Adipocyte (in vitro differentiated cells): Measurements from ENCODE around the gene NHSL2.

Experiments
- DNase-seq: peaks from one replicate; pipeline ENCODE4 v3.0.0-alpha.2; 2015; ENCODE audit warnings: low read depth
- H3K27me3 ChIP-seq: replicated peaks from 2 replicates; pipeline ENCODE4 v1.7.0; 2013; ENCODE audit warnings: mild to moderate bottlenecking, low read length, moderate library complexity; ENCODE audit not compliant: control insufficient read depth, insufficient read depth
- H3K36me3 ChIP-seq: 2 replicates; pipeline ENCODE4 v1.7.0; 2013; ENCODE audit warnings: low read length, mild to moderate bottlenecking, moderate library complexity; ENCODE audit not compliant: control insufficient read depth, insufficient read depth, severe bottlenecking
- H3K4me1 ChIP-seq: 2 replicates; pipeline ENCODE4 v1.7.0; 2013; ENCODE audit warnings: mild to moderate bottlenecking, low read length, moderate library complexity; ENCODE audit not compliant: control insufficient read depth, insufficient read depth
- H3K4me3 ChIP-seq: 2 replicates; pipeline ENCODE4 v1.7.0; 2013; ENCODE audit warnings: mild to moderate bottlenecking, low read length, moderate library complexity
- H3K9ac ChIP-seq: 2 replicates; pipeline ENCODE4 v1.7.0; 2013; ENCODE audit warnings: mild to moderate bottlenecking, low read length, moderate library complexity
- H3K9me3 ChIP-seq: 2 replicates; pipeline ENCODE4 v1.7.0; 2013; ENCODE audit warnings: mild to moderate bottlenecking, low read length, moderate library complexity; ENCODE audit not compliant: control insufficient read depth

NHSL2 gene

DNA sequence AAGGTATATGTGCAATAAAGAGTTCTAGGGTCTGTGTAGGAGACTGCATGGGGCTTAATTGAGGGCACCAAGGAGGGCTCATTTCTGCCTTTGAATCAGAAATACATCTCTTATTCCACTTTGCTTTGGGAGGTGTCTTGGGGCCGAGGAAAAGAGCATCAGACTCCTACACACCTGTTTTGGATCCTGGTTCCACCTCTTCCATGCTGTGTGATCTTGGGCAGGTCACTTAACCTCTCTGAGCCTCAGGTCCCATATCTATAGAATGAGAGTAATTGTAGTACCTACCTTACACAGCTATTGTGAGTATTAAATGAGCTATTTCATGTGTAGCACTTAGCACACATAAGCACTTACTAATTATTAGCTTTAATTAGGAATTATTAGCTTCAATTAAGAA, 120.5 kb downstream of the NHSL2 start:
- Histone ChIP-seq H3K9ac (no peak overlapping the region), H3K4me3 (no peak overlapping the region), H3K9me3 (peaks cover 5% of the 10 kb centered on the region), H3K4me1 (peaks cover 24% of the 10 kb centered on the region), H3K27me3 (peaks cover 29% of the 10 kb centered on the region), H3K36me3 (no peaks in the 10 kb centered on the region)
- no peak for DNase-seq

GRCh38 chrX:72031634-72032033, 121.0 kb downstream of the NHSL2 start:
- Histone ChIP-seq H3K9ac (no peak overlapping the region), H3K4me3 (no peak overlapping the region), H3K27me3 (peaks cover 24% of the 10 kb centered on the region), H3K36me3 (no peaks in the 10 kb centered on the region), H3K9me3 (peaks cover 10% of the 10 kb centered on the region), H3K4me1 (peaks cover 24% of the 10 kb centered on the region)
- DNase-seq, result no peak

DNA sequence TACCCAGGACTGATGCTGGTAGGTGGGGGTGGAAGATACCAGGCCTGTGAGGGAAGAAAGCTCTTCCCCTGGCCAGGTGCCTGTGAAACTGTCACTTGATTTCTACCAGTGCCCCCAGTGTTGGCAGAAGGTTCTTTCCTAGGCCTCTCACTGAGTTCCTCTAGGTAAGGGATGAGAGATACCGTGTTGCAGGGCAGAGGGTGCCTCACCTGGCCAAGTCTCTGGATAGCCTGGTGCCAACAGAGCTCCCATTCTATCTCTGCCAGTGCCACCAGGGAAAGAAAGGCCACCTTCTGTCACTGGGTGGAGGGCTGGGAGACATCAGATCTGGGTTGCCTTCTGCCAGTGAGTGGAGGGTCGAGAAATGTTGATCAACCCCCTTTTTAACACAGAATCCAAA, 127.0 kb downstream of the NHSL2 start:
- DNase-seq, result no peak

DNA sequence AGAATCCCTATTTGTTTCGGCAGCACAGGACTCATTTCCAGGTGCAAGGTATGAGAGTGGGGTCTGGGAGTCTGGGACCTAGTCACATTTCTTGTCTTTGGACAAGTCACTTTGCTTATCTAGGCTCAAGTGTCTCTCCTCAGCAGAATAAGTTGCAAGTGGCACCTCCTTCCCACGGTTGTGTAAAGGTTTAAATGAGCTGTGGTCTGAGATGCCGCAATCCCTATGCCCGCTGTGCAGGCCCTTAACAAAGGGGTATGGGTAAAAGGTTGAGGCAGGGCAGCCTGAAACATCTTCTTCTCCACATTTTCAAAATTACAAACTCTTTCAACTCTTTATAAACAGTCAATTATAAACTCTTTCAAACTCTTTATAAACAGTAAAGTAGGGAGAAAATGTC, 127.4 kb downstream of the NHSL2 start:
- H3K9ac ChIP-seq, result no peak overlapping the region
- H3K27me3 ChIP-seq, result peaks cover 15% of the 10 kb centered on the region
- no peak for DNase-seq
- H3K9me3 ChIP-seq, result peaks cover 21% of the 10 kb centered on the region
- no peaks in the 10 kb centered on the region for H3K36me3 ChIP-seq
- no peak overlapping the region for H3K4me3 ChIP-seq
- H3K4me1 ChIP-seq, result peaks cover 12% of the 10 kb centered on the region

More for the DNA sequence above, 127.0 kb downstream of the NHSL2 start:
- Histone ChIP-seq H3K4me1 (peaks cover 12% of the 10 kb centered on the region), H3K4me3 (no peak overlapping the region), H3K9ac (no peak overlapping the region), H3K36me3 (no peaks in the 10 kb centered on the region), H3K27me3 (peaks cover 15% of the 10 kb centered on the region), H3K9me3 (peaks cover 21% of the 10 kb centered on the region)

DNA sequence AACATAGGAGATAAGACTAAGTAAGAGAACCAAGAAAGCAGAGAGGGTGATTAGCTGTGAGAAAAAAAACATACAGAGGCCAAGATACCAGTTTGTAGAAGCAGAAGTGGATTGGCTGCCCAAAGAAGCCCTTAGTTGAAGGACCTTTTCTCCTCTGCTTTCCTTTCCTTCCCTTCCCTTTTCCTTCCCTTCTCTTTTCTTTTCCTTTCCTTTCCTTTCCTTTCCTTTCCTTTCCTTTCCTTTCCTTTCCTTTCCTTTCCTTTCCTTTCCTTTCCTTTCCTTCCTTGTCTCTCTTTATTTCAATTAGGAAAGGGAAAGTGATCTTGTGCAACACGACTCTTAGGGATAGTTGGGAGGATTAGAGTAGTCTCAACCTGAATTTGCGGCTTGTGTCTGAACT, 128.2 kb downstream of the NHSL2 start:
- H3K36me3 ChIP-seq, result no peaks in the 10 kb centered on the region
- peaks cover 12% of the 10 kb centered on the region for H3K27me3 ChIP-seq
- DNase-seq, result no peak
- peaks cover 12% of the 10 kb centered on the region for H3K4me1 ChIP-seq
- no peak overlapping the region for H3K4me3 ChIP-seq
- H3K9me3 ChIP-seq, result peaks cover 21% of the 10 kb centered on the region
- H3K9ac ChIP-seq, result no peak overlapping the region

DNA sequence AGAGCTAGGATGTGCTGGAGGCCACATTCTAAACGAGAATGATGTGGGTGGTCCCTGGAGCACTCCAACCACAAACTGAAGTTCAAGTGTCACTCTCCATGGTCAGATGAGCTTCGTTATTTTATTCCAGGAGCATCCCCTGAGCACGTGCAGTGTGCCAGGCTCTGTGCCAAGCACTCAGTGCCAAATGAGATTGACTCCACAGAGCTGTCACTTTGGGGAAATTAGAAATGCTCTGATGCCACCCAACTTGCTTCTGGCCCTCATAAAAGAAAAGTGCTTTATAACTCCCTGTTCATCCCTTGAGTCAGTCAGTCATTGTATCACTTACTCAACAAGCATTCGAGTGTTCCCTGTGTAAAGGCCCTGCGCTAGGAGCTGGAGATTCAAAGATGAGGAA, 129.9 kb downstream of the NHSL2 start:
- peaks cover 10% of the 10 kb centered on the region for H3K27me3 ChIP-seq
- no peaks in the 10 kb centered on the region for H3K36me3 ChIP-seq
- H3K9ac ChIP-seq, result no peak overlapping the region
- no peak for DNase-seq
- H3K4me1 ChIP-seq, result peaks cover 12% of the 10 kb centered on the region
- no peak overlapping the region for H3K4me3 ChIP-seq
- H3K9me3 ChIP-seq, result peaks cover 21% of the 10 kb centered on the region

DNA sequence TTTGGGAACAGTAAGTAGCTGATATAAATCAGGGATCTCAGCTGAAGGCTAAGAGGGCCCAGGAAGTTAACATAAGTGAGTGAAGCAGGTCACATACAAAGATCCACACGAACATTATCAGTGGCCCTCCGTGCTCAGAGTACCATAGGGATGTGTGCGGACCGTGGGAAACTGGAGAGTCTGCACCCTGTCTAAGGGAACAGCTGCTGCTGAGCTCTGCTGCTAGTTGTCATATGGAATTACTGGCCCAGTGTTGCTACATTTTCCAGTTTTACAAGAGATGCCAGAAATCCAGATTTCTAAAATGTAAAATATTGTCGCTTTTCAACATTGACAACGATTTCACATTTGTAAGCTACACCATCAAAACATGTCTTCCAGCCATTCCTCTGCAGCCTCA, 130.5 kb downstream of the NHSL2 start:
- Histone ChIP-seq H3K9ac (no peak overlapping the region), H3K9me3 (peaks cover 16% of the 10 kb centered on the region), H3K4me3 (no peak overlapping the region), H3K4me1 (peaks cover 12% of the 10 kb centered on the region), H3K36me3 (no peaks in the 10 kb centered on the region), H3K27me3 (peaks cover 10% of the 10 kb centered on the region)
- no peak for DNase-seq

DNA sequence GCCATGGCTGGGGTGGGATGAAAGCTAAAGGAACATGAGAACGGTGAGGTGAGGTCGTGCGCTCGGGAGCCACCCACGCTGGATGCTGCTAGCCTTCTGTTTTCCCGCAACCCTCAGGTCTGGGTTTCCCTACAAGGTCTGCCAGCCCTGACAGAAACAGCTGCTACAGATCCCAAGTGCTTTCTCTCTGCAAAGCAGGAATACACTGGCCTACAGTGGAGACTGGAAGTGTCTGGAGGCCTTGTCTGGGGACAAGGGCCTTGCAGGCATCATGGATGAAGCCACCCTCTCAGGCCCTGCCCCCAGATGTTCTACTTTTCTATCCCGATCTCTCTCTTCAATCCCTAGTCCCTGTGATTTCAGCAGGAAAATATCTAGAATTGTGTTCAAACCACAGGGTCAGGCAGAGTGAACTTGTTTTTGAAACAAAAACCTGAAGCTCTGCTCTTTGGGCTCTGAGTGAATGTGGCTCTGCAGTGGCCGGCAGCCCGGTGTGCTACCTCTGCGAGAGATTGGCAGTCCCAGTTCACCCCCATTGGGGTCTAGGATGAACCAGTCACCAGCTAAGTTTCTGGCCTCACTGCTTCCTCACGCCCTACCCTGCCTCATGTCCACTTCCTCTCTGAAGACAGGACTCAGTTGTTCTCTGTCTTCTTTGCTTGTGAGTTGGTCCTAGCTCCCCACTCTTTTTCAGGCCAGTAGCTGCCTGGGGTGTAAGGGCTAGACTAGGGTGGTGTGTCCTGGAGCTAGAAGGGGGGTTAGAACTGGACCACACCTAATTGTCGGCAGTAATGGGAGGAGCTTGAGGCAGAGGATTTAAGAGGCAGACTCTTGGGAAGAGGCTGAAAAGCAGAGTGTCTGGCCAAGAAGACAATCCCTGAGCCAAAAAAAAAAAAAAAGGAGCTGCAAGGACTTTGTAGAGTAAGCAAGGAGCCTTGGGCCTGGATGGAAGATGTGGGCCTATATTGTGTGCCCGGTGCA, 131.5 kb downstream of the NHSL2 start:
- peak overlapping the region; percentile 4 for H3K4me3 ChIP-seq
- DNase-seq, result peak; percentile 61
- H3K27me3 ChIP-seq, result peaks cover 10% of the 10 kb centered on the region
- H3K36me3 ChIP-seq, result no peaks in the 10 kb centered on the region
- H3K9me3 ChIP-seq, result peaks cover 7% of the 10 kb centered on the region
- peak overlapping the region; percentile 15 for H3K9ac ChIP-seq
- H3K4me1 ChIP-seq, result peaks cover 14% of the 10 kb centered on the region

- H3K27me3 ChIP-seq, result peaks cover 10% of the 10 kb centered on the region
Observed at GRCh38 chrX:72042852-72043248, 132.2 kb downstream of the NHSL2 start.

DNA sequence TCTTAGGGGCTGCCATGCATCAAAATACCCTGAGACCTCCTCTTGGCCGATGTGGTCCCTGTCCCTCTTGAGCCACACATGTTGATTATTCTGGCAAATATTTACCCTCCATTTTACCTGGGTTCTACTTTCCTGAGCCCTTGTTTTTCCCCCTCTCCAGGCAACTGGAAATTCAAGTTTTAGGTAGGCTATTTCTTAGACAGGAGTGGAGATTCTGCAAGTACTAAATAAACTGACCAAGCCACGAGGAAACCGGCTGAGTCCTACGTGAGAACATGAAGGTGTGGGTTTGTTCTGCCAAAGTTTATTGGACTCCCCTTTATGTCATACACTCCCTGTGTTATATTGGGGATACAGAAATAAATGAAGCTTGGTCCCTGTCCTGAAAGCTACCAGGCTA, 133.0 kb downstream of the NHSL2 start:
- peaks cover 7% of the 10 kb centered on the region for H3K9me3 ChIP-seq
- peaks cover 16% of the 10 kb centered on the region for H3K27me3 ChIP-seq
- H3K36me3 ChIP-seq, result no peaks in the 10 kb centered on the region
- H3K9ac ChIP-seq, result no peak overlapping the region
- H3K4me1 ChIP-seq, result peaks cover 21% of the 10 kb centered on the region
- no peak overlapping the region for H3K4me3 ChIP-seq
- no peak for DNase-seq

More at GRCh38 chrX:72042852-72043248, 132.2 kb downstream of the NHSL2 start:
- no peak for DNase-seq
- Histone ChIP-seq H3K9me3 (peaks cover 7% of the 10 kb centered on the region), H3K9ac (no peak overlapping the region), H3K4me1 (peaks cover 17% of the 10 kb centered on the region), H3K36me3 (no peaks in the 10 kb centered on the region), H3K4me3 (peak overlapping the region; percentile 4)

DNA sequence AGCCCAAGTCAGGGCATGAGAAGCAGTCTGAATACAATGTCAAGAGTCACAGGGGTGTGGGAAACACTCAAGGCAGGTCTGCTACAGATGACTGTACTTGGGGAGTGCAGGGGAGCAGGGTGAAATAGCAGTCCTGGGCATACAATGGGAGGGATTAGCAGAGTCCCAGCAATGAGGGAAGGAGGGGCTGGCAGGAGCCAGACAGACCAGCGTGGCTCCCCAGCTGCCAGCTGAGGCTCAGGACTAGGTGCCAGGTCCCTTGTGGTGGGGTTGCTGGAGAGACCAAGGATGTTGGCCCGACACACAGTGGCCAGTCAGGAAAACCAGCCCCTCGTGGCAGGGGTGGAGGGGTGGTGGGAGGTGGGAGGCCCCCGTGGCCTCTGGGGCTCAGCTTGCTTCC, 134.5 kb downstream of the NHSL2 start:
- no peaks in the 10 kb centered on the region for H3K36me3 ChIP-seq
- H3K4me1 ChIP-seq, result peaks cover 21% of the 10 kb centered on the region
- H3K9me3 ChIP-seq, result peaks cover 5% of the 10 kb centered on the region
- peaks cover 9% of the 10 kb centered on the region for H3K27me3 ChIP-seq
- DNase-seq, result no peak
- H3K4me3 ChIP-seq, result no peak overlapping the region
- no peak overlapping the region for H3K9ac ChIP-seq
